ENCODE data around the gene LY6G6F. TPM values are rescaled to one million over a fixed set of nuclear protein-coding genes. Genes with fewer than 3 reads are reported as not detected.

Gene LY6G6F
- total and polyA plus RNA-seq, 12 donors: not detected

GRCh38 chr6:31664790-31665500, 41.7 kb upstream of the LY6G6F start, which contains the start of gene GPANK1:
GPANK1 (minus strand) TSS chr6:31664997; CDS start chr6:31664478, 519 bp downstream.
- H3K4me1 ChIP-seq: peaks cover 14 to 63% (median 57%) of the 10 kb centered on the region in 9 donors
- ATAC-seq: peak; percentile 47 to 86 (median 73)

DNA sequence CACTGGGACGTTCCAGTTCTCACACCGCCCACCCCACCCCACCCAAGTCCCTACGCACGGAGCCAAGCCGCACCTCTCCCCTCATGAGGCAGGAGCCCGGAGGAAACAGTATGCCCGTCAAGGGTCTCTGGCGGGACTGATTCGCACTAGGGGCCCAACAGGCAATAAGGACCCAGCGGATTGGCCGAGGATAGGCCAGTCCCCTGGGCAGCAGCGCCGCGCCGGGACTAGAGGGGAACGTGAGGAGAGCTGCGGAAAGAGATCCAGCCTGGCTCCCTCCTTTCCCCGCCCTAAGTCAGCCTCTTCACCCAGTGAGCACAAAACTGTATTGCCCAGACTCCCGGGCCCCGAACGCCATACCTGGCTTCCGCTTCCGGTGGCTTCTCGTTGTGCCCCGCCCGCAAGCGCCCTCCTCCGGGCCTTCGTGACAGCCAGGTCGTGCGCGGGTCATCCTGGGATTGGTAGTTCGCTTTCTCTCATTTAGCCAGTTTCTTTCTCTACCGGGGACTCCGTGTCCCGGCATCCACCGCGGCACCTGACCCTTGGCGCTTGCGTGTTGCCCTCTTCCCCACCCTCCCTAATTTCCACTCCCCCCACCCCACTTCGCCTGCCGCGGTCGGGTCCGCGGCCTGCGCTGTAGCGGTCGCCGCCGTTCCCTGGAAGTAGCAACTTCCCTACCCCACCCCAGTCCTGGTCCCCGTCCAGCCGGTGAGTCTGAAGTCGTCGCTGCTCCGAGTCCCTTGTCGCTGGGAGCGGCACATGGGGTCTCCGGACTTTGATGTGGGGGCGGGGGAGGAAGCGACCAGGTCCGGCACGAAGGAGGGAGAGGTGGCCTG, 40.9 kb upstream of the LY6G6F start, which contains the start of gene CSNK2B:
TSS of gene CSNK2B (plus strand) at position 580 of the 836 bp plus-strand sequence. CDS start 752 bp downstream, outside the sequence.
- intact Hi-C loops (cut with DNase I): loop anchor here in 2 of 10 donors (5.0 to 10.0 kb wide), 4 partner anchors 123 to 1749 kb away; partner anchors contain the start of genes CUTA (in 1 of the 2), DDX39B (in 1 of the 2) and PHF1 (in 1 of the 2)
- peaks cover 14 to 62% (median 52%) of the 10 kb centered on the region in 9 donors for H3K4me1 ChIP-seq
- TF ChIP-seq, protein P1, sequence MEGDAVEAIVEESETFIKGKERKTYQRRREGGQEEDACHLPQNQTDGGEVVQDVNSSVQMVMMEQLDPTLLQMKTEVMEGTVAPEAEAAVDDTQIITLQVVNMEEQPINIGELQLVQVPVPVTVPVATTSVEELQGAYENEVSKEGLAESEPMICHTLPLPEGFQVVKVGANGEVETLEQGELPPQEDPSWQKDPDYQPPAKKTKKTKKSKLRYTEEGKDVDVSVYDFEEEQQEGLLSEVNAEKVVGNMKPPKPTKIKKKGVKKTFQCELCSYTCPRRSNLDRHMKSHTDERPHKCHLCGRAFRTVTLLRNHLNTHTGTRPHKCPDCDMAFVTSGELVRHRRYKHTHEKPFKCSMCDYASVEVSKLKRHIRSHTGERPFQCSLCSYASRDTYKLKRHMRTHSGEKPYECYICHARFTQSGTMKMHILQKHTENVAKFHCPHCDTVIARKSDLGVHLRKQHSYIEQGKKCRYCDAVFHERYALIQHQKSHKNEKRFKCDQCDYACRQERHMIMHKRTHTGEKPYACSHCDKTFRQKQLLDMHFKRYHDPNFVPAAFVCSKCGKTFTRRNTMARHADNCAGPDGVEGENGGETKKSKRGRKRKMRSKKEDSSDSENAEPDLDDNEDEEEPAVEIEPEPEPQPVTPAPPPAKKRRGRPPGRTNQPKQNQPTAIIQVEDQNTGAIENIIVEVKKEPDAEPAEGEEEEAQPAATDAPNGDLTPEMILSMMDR (IDR thresholded peaks at IDR 0.05): peak in 5 of 9 donors; percentile 12 to 42 (median 27)
- WGBS, 2 donors: 0 to 1% methylated on average over 63 of the region's 63 CpGs
- peak within 1 kb of the TSS; percentile 70 to 98 (median 96) for H3K27ac ChIP-seq
- no peaks in the 10 kb centered on the region for H3K9me3 ChIP-seq
- peak; percentile 98 to 99 for DNase-seq
- H3K4me3 ChIP-seq: peak within 1 kb of the TSS; percentile 59 to 98 (median 82)
- peak; percentile 89 to 94 (median 92) for ATAC-seq
- H3K36me3 ChIP-seq: peaks cover 0 to 64% (median 37%) of the 10 kb centered on the region in 9 donors
- no peaks in the 10 kb centered on the region for H3K27me3 ChIP-seq

More at GRCh38 chr6:31664790-31665500, 41.7 kb upstream of the LY6G6F start, which contains the start of gene GPANK1:
- DNase-seq: peak; percentile 86 to 95
- H3K36me3 ChIP-seq: peaks cover 0 to 56% (median 31%) of the 10 kb centered on the region in 9 donors
- no peaks in the 10 kb centered on the region for H3K27me3 ChIP-seq
- TF ChIP-seq, protein P1 (IDR thresholded peaks at IDR 0.05): no peak
- H3K9me3 ChIP-seq: no peaks in the 10 kb centered on the region
- intact Hi-C loops (cut with DNase I): loop anchor here in 2 of 10 donors (5.0 to 10.0 kb wide), 4 partner anchors 123 to 1750 kb away; partner anchors contain the start of genes CUTA (in 1 of the 2), DDX39B (in 1 of the 2) and PHF1 (in 1 of the 2)
- peak within 1 kb of the TSS; percentile 56 to 98 (median 82) for H3K4me3 ChIP-seq
- H3K27ac ChIP-seq: peak within 1 kb of the TSS; percentile 70 to 98 (median 96)
- 0 to 1% methylated on average over 39 of the region's 39 CpGs for WGBS, 2 donors

- no peak for DNase-seq
These were observed 40.2 kb upstream of the LY6G6F start for GRCh38 chr6:31666337-31666965.

More at GRCh38 chr6:31666337-31666965, 40.2 kb upstream of the LY6G6F start:
- Histone ChIP-seq H3K27me3 (no peaks in the 10 kb centered on the region), H3K4me1 (peaks cover 11 to 54% (median 44%) of the 10 kb centered on the region in 9 donors), H3K4me3 (peak overlapping the region; percentile 59 to 98 (median 82)), H3K36me3 (peaks cover 0 to 71% (median 44%) of the 10 kb centered on the region in 9 donors), H3K9me3 (no peaks in the 10 kb centered on the region), H3K27ac (peak overlapping the region; percentile 70 to 98 (median 96))
- intact Hi-C loops (cut with DNase I): loop anchor here in 2 of 10 donors (5.0 to 10.0 kb wide), 4 partner anchors 124 to 1748 kb away; partner anchors contain the start of genes CUTA (in 1 of the 2), DDX39B (in 1 of the 2) and PHF1 (in 1 of the 2)
- 4% methylated on average over 15 of the region's 15 CpGs for WGBS, 2 donors
- ATAC-seq: peak in 1 of 8 donors; percentile 0
- TF ChIP-seq, protein P1 (IDR thresholded peaks at IDR 0.05): no peak

Data from heart right ventricle (tissue), 16 donors.